ENCODE data around the gene ZMYND11. TPM values are rescaled to one million over a fixed set of nuclear protein-coding genes. Genes with fewer than 3 reads are reported as not detected.
"Not testable (repeated sequence)": the region's sequence is repeated elsewhere in the genome, so short reads cannot be mapped to it uniquely, and the experiment has no call there.

ZMYND11 gene
- total RNA-seq, 1 experiment from 2014 or later = 34.9 TPM

DNA sequence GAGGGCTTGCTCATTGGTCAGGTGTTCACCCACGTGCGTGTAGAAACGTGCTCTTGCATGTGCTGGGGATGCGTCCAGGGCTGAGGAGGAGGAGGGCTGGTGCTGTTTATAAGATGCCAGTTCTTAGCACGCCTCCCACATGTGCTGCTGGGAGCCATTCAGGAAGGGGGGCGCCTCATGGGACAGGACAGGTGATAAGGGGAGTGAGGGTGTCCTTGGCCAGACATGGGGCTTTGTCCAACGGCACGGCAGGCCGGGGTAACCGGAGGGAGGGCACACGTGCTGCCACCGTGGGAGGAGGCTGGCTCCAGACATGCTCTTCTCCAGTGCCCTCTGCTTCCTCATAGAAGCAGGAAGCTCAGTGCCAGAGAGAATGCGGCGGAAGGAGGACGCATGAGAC is 150.0 kb downstream of the ZMYND11 start:
- H3K4me3 ChIP-seq = no peak overlapping the region
- no peaks in the 10 kb centered on the region for H3K4me1 ChIP-seq
- H3K27me3 ChIP-seq = no peaks in the 10 kb centered on the region
- no peak for DNase-seq
- H3K9me3 ChIP-seq (replicated peaks) = no peaks in the 10 kb centered on the region
- H3K27ac ChIP-seq = no peak overlapping the region
- no peaks in the 10 kb centered on the region for H3K36me3 ChIP-seq

- Histone ChIP-seq H3K4me1 (no peaks in the 10 kb centered on the region), H3K27ac (no peak overlapping the region), H3K27me3 (no peaks in the 10 kb centered on the region), H3K36me3 (no peaks in the 10 kb centered on the region), H3K9me3 (replicated peaks) (no peaks in the 10 kb centered on the region), H3K4me3 (no peak overlapping the region)
- DNase-seq = no peak
Observed at GRCh38 chr10:287026-287709, 151.9 kb downstream of the ZMYND11 start.

- H3K4me3 ChIP-seq = no peak overlapping the region
- H3K36me3 ChIP-seq = no peaks in the 10 kb centered on the region
- DNase-seq = no peak
- no peaks in the 10 kb centered on the region for H3K4me1 ChIP-seq
- H3K9me3 ChIP-seq (replicated peaks) = no peaks in the 10 kb centered on the region
- no peak overlapping the region for H3K27ac ChIP-seq
- H3K27me3 ChIP-seq = no peaks in the 10 kb centered on the region
Observed at GRCh38 chr10:287814-288213, 152.6 kb downstream of the ZMYND11 start.

DNA sequence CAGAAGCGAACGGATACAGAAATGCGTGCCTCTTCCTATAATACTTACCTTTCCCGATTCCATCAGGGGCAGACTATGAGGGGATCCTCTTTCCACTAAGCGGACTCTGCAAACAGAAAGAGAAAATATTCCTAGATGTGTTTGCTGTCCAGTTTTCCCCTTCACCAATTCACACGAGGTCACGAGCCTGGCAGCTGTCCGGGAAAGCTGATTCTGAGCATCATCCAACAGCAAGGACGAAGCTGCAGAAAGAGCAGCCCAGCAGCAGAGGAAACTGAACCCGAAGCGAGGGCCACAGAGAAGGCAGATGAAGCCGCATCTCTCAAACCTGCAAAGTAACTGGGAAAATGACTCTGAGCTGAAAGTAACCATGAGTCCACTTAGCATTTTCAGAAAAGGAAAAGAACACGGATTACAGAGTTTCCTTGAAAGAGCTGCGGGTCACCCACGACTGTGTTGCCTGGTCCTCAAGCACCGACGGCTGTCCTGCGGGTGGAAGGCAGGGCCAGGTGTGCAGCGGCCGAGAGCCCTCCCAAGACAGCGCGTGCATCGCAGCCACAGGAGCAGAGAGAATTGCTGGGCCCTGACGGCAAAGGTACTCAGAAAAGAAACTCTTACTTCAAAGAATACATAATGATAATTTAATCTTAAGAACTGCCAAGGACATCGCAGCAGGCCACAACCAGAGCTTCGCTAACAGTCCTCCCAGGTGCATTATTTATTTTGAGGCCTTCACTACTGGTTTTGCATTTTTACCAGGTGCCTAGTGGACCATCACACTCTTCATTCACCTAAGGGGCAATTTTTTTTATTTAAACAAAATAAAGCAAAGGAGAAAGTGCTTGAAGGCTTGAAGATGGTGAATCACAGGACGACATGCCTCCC is 153.3 kb downstream of the ZMYND11 start:
- no peaks in the 10 kb centered on the region for H3K27me3 ChIP-seq
- no peaks in the 10 kb centered on the region for H3K9me3 ChIP-seq (replicated peaks)
- no peak overlapping the region for H3K4me3 ChIP-seq
- H3K4me1 ChIP-seq = no peaks in the 10 kb centered on the region
- DNase-seq = no peak
- no peak overlapping the region for H3K27ac ChIP-seq
- no peaks in the 10 kb centered on the region for H3K36me3 ChIP-seq

- no peak overlapping the region for H3K27ac ChIP-seq
Observed at GRCh38 chr10:289581-289980, 154.3 kb downstream of the ZMYND11 start.

DNA sequence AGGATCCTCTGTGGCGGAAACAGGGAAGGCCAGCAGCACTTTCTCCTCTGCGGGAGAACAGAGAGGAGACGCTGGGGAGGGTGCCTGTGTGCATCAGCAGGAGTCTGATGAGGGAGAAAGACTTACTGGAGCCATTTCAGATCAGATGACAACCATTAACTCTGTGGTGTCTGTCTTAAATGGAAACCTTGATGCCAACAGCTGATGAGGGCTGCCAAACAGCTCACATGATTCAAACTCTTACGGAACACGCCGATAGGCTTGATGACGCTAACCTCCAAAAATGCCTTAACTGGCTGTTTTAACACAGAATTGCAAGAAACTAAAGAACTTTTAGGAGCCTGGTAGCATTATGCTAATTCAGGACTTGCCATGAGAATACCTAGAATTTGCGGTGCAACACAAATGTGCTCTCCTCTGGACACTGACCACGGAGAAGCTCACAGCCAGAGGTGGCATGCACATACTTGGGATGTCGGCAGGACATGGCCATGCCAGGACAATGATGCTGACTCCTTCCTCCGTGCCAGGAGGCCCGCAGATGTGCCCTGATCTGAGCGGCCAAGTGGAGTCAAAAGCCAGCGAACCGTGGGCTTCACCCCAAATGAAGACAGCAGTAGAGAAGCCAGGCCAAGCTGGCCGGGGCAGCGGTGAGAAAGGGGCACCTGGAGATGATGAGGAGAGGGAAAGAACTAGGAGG is 154.9 kb downstream of the ZMYND11 start:
- Histone ChIP-seq H3K9me3 (replicated peaks) (no peaks in the 10 kb centered on the region), H3K4me1 (no peaks in the 10 kb centered on the region), H3K4me3 (no peak overlapping the region), H3K36me3 (no peaks in the 10 kb centered on the region), H3K27ac (no peak overlapping the region), H3K27me3 (no peaks in the 10 kb centered on the region)
- no peak for DNase-seq

More at GRCh38 chr10:289581-289980, 154.3 kb downstream of the ZMYND11 start:
- no peaks in the 10 kb centered on the region for H3K4me1 ChIP-seq
- no peaks in the 10 kb centered on the region for H3K36me3 ChIP-seq
- H3K27me3 ChIP-seq = no peaks in the 10 kb centered on the region
- no peak for DNase-seq
- no peaks in the 10 kb centered on the region for H3K9me3 ChIP-seq (replicated peaks)
- no peak overlapping the region for H3K4me3 ChIP-seq

DNA sequence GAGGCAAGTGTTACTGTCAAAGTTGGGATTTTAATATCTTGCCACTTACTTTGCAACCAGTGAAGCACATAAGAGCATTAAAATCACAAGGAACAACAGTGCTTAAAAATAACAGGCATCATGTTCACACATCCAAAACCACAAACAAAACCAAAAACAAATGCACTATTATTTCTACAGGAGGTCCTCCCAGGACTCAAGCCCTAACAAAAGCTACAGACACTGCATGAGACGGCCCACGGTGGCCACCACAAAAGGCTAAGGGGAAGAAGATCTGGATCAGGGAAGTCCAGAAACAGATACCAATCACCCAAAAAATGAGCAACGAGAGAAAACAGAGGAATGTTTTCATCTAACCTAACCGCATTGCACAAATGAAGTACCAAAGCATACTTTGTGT is 158.4 kb downstream of the ZMYND11 start:
- no peaks in the 10 kb centered on the region for H3K4me1 ChIP-seq
- H3K27me3 ChIP-seq = no peaks in the 10 kb centered on the region
- no peak for DNase-seq
- no peaks in the 10 kb centered on the region for H3K9me3 ChIP-seq (replicated peaks)
- H3K36me3 ChIP-seq = no peaks in the 10 kb centered on the region
- H3K4me3 ChIP-seq = no peak overlapping the region
- H3K27ac ChIP-seq = no peak overlapping the region

GRCh38 chr10:297567-297966 is 162.3 kb downstream of the ZMYND11 start:
- DNase-seq = no peak
- Histone ChIP-seq H3K4me3 (no peak overlapping the region), H3K36me3 (no peaks in the 10 kb centered on the region), H3K9me3 (replicated peaks) (no peaks in the 10 kb centered on the region), H3K4me1 (no peaks in the 10 kb centered on the region), H3K27me3 (no peaks in the 10 kb centered on the region), H3K27ac (no peak overlapping the region)

GRCh38 chr10:298033-298432 is 162.8 kb downstream of the ZMYND11 start:
- Histone ChIP-seq H3K27me3 (no peaks in the 10 kb centered on the region), H3K27ac (no peak overlapping the region), H3K4me1 (no peaks in the 10 kb centered on the region), H3K36me3 (no peaks in the 10 kb centered on the region), H3K9me3 (replicated peaks) (no peaks in the 10 kb centered on the region), H3K4me3 (no peak overlapping the region)
- no peak for DNase-seq

DNA sequence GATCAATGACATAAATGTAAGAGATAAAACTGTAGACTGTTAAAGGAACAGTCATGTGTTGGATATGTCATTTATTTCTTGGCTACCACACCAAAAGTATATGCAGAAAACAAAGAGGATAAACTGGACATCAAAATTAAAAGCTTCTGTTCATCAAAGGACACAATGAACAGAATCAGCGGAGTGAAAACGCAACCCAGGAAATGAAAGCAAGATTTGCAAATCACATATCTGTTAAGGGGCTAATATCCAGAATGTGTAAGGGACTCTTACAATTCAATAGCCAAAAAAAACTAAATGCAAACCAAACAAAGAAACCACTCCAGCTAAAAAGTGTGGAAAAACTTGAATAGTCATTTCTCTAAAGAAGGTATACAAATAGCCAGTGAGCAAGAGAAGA is 164.3 kb downstream of the ZMYND11 start:
- Histone ChIP-seq H3K36me3 (no peaks in the 10 kb centered on the region), H3K4me3 (no peak overlapping the region), H3K27ac (no peak overlapping the region), H3K9me3 (replicated peaks) (no peaks in the 10 kb centered on the region), H3K4me1 (no peaks in the 10 kb centered on the region), H3K27me3 (no peaks in the 10 kb centered on the region)
- DNase-seq = no peak

GRCh38 chr10:299969-300368 is 164.7 kb downstream of the ZMYND11 start:
- Histone ChIP-seq H3K9me3 (replicated peaks) (no peaks in the 10 kb centered on the region), H3K4me3 (no peak overlapping the region), H3K27me3 (no peaks in the 10 kb centered on the region), H3K27ac (no peak overlapping the region), H3K4me1 (no peaks in the 10 kb centered on the region), H3K36me3 (no peaks in the 10 kb centered on the region)
- DNase-seq = no peak

DNA sequence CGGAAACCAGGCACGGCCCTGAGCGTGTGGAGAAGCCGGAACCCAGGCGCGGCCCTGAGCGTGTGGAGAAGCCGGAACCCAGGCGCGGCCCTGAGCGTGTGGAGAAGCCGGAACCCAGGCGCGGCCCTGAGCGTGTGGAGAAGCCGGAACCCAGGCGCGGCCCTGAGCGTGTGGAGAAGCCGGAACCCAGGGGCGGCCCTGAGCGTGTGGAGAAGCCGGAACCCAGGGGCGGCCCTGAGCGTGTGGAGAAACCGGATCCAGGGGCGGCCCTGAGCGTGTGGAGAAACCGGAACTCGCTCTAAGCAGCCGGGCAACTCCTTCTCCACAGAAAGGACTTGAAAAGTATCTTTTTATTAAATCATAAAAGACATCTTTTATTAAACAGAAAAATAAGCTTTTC is 165.3 kb downstream of the ZMYND11 start:
- not testable (repeated sequence) for DNase-seq; H3K9me3 ChIP-seq (replicated peaks); H3K27me3 ChIP-seq; H3K4me1 ChIP-seq; H3K36me3 ChIP-seq; H3K4me3 ChIP-seq; H3K27ac ChIP-seq

DNA sequence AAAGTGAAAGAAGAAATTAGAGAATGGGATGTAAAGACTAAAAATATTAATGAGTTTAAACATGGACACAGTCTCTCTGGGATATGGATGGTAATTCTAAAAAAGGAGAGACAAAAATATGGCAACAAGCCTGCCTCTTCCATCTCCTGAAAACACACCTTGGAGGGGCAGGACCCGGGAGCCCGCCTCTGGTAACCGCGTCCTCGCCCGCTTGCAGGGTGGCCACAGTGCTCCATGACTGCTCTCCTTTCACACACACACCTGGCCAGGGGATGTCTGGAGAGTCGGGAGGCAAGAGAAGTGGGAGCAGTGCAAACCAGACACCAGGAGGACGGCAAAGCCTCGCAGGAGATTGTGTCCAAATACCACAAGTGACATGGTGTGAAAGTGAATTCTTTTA is 166.3 kb downstream of the ZMYND11 start:
- H3K9me3 ChIP-seq (replicated peaks) = no peaks in the 10 kb centered on the region
- H3K27me3 ChIP-seq = no peaks in the 10 kb centered on the region
- no peaks in the 10 kb centered on the region for H3K36me3 ChIP-seq
- DNase-seq = no peak
- H3K4me3 ChIP-seq = no peak overlapping the region
- H3K27ac ChIP-seq = no peak overlapping the region
- 0 out of 2 replicates have a peak, but pooled peaks cover 3% of the 10 kb centered on the region for H3K4me1 ChIP-seq
